HG02973 (cell line): ENCODE measurements around the gene ALKAL2.

Experiments
- ATAC-seq: cut with Tn5 transposase; IDR thresholded peaks from one replicate; pipeline ENCODE4 v1.9.1; 2021; ENCODE audit warnings: moderate library complexity; ENCODE audit not compliant: unreplicated experiment

Gene ALKAL2

GRCh38 chr2:271917-272316 lies 16.0 kb downstream of the ALKAL2 start:
- ATAC-seq = no peak

- ATAC-seq = no peak
Measured at GRCh38 chr2:270861-271260, 17.0 kb downstream of the ALKAL2 start.

GRCh38 chr2:269356-270030 lies 18.4 kb downstream of the ALKAL2 start:
- ATAC-seq = no peak

GRCh38 chr2:268323-268722 lies 19.6 kb downstream of the ALKAL2 start:
- ATAC-seq = no peak

- ATAC-seq = peak; percentile 82
Measured at GRCh38 chr2:264493-265468, 23.1 kb downstream of the ALKAL2 start, which contains the start of gene ACP1. ACP1 (plus strand) TSS chr2:264947; CDS start chr2:264965, 18 bp downstream.

- ATAC-seq = peak; percentile 38
Measured at GRCh38 chr2:263774-264492, 24.0 kb downstream of the ALKAL2 start, which contains the start of gene SH3YL1. SH3YL1 (minus strand) TSS chr2:264032; CDS start chr2:263984, 48 bp downstream.

GRCh38 chr2:263022-263738 lies 24.7 kb downstream of the ALKAL2 start:
- no peak for ATAC-seq

GRCh38 chr2:262117-262516 lies 25.8 kb downstream of the ALKAL2 start:
- no peak for ATAC-seq

- no peak for ATAC-seq
Measured at GRCh38 chr2:260507-261161, 27.3 kb downstream of the ALKAL2 start.

- no peak for ATAC-seq
Measured at GRCh38 chr2:259789-260331, 28.0 kb downstream of the ALKAL2 start.

GRCh38 chr2:258933-259332 lies 29.0 kb downstream of the ALKAL2 start:
- no peak for ATAC-seq

- no peak for ATAC-seq
Measured at GRCh38 chr2:257842-258241, 30.0 kb downstream of the ALKAL2 start.

- no peak for ATAC-seq
Measured at GRCh38 chr2:257429-257828, 30.5 kb downstream of the ALKAL2 start.

- ATAC-seq = no peak
Measured at GRCh38 chr2:256094-256493, 31.8 kb downstream of the ALKAL2 start.

GRCh38 chr2:255195-255594 lies 32.7 kb downstream of the ALKAL2 start:
- no peak for ATAC-seq

GRCh38 chr2:254241-254640 lies 33.6 kb downstream of the ALKAL2 start:
- ATAC-seq = no peak

GRCh38 chr2:253202-253638 lies 34.7 kb downstream of the ALKAL2 start:
- no peak for ATAC-seq

GRCh38 chr2:252001-252602 lies 35.8 kb downstream of the ALKAL2 start:
- no peak for ATAC-seq

GRCh38 chr2:249538-250042 lies 38.3 kb downstream of the ALKAL2 start:
- no peak for ATAC-seq
